HuH-7 (cell line): Measurements from ENCODE around the gene GRM2.

Experiments used
- DNase-seq: peaks from one replicate; pipeline ENCODE4 v3.0.0; 2011; ENCODE audit warnings: low spot score

GRM2 gene

DNA sequence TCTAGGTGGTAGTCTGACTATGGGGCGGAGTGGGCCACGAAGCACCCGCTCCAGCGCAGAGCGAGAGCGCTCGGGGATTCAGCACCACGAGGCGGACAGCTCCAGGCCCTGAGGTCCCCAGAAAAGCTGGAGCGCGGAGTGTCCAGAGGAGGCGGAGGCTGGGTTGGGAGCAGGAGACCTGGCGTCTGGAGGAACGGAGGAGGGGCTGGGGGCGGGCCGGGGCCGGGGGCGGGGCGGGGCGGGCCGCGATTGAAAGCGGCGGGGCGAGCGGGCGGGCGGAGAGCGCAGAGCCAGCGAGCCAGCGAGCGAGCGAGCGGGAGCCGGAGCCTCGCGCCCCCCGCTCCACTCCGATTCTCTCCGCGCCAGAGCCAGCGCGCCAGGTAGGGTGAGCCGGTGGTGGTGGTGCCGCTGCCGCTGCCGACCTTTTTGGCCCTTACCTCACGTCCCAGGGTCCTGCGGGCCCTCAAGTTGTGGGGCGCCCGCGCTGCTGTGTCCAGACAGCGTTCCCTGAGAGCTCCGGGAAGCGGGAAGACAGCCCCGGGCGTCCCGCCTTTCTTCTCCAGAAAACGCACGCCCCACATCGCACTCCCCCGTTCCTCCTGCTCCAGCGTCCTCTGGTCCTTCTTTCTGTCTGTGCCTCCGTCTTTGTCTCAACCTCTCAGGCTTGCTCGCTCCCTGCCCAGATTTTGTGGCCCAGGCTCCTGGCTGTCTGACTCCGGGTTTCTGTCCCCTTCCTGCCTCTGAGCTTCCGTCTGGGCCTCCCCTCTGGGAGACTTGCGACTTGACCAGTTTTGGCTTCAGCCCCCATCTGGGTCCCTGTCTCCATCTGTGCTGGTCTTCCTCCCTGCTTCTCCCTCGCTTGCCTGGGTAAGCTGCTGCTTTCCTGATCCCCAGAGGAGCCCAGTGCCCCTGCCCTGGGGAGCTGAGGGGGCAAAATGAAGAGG lies at the start of gene GRM2:
Gene GRM2, plus strand, starts transcription at position 281 of the 944 bp plus-strand sequence. CDS start 1,916 bp downstream, outside the sequence.
- peak; percentile 93 for DNase-seq

DNA sequence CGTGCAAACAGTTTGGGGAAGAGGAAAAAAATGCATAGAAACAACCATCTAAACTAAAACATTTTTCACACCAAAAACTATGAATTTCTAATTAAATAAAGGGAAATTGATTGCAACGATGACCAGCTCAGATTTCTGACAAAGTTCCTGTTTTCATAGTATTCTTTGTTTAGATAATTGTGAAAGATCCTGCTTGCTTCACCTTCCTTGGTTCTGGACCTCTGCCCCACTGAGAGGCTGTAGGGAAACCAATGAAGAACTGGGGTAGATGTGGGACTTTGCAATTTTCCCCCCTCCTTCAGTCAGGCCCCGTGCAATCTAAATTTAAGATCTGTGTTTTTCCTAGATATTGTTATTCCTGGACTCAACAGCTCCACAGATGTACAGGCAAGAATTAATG lies 49.6 kb upstream of the GRM2 start:
- DNase-seq, result no peak

DNA sequence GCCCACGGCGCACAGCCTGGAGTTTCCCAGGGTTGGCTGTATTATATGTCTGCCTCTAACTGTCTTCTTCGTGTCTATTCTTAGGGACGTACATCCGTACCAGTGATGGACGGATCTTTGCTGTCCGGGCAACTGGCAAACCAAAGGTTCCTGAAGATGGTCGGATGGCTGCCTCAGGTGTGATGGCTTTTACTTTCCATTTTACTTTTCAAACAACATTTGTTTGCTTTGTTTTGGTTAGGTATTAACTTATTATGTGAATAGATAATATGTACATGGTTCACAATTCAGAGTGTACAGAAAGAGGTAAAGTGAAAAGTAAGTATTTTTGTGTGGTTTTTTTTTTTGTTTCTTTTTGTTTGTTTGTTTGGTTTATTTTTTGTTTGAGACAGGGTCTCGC lies 46.9 kb upstream of the GRM2 start:
- DNase-seq, result no peak

DNA sequence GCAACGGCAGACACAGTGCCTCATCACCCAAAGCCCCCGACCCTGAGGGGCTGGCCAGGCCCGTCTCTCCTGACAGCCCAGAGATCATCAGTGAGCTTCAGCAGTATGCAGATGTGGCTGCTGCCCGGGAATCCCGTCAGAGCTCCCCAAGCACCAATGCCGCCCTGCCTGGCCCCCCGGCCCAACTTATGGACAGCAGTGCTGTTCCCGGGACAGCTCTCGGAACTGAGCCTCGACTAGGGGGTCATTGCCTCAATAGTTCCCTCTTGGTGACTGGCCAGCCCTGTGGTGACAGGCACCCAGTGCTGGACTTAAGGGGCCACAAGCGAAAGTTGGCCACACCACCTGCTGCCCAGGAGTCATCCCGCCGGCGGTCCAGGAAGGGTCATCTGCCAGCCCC lies 44.4 kb upstream of the GRM2 start:
- DNase-seq, result no peak

DNA sequence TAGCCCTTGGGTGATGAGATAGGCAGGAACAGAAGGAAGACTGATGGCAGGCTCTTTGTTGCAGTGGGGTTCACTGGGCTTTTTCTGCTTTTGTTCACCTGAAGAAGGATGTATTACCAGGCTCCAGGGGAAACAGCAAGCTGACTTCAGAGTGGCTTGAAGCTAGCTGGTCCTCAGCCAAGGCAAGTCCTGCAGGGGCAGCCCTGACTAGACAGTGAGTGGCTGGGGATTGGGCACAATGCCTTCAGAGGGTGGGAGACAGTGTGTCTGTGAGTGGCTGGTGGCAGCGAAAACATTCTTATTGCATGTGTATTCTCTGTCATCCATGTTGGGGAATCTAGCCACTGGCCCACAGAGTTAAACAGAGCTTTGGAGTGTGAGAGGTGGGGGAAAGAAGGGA lies 38.1 kb upstream of the GRM2 start:
- no peak for DNase-seq

DNA sequence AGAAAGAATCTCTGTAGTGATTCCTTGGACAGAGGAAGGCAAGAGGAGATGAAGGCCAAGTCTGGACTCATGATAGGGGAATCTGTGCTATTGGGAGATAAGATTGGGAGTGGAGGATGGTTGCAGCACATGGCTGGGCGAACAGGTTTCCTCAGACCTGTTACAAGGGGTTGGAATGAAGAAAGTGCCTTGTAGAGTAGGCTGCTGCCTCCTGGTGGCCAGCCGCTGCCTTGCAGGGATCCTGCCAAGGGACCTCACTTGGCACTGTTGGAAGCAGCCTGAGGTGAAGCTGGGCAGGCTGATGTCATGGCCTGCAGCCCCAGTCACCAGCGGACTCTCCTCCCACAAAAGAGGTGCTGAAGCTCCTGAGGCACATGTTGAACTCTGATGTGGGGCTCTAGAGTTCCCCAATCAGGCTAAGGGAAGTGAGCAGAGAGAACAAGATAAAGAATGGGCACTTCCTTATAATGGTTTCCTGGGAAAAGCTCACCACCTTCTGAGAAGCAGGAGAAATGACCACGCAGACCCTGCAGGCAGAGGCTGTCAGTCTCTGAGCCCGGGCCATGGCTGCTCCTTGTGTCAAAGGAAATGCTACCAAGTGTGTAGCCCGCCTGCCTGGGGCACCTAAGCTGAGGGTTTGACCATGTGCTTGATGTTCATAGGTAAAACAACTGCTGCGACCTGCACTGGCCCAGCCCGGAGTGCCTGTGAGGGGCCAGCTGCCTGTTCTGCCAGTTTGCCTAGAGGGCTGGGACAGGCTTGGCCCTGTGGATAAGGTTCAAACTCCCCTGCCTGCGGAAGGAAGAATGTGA lies 37.4 kb upstream of the GRM2 start:
- DNase-seq, result peak; percentile 79

DNA sequence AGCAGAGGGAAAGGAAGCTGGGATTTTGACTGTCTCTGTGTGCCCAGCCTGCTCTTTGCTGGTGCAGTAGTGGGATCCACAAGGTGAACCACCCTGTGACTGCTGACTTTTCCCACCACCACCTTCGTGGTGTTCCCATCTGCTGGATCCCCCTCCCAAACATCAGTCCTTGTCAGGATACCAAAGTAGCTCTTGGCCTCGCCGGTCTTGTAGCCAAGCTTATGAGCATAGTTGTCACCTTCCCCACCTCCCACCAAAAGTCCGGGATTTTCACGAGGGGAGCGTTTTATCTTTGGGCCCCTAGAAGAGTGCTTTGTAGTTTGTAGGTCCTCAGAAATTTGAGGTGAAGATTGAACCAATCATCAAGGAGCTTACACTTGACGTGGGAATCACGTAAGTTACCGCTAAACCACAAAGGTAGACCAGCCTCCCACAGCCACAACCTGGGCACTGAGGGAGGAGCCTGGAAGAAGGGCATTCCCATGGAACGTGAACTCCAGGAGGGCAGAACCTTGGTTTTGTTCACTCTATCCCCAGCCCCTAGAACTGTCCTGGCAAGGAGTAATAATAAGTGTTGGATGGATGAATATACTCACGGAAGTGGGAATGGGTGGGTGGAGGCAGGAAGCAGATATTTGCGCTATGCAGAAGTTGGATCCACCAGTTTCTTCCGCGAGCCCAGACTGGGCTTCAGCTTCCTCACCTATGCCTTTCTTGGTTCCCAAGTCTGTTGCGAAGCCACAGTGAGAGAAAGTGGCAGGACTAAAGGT lies 36.6 kb upstream of the GRM2 start:
- DNase-seq, result no peak

DNA sequence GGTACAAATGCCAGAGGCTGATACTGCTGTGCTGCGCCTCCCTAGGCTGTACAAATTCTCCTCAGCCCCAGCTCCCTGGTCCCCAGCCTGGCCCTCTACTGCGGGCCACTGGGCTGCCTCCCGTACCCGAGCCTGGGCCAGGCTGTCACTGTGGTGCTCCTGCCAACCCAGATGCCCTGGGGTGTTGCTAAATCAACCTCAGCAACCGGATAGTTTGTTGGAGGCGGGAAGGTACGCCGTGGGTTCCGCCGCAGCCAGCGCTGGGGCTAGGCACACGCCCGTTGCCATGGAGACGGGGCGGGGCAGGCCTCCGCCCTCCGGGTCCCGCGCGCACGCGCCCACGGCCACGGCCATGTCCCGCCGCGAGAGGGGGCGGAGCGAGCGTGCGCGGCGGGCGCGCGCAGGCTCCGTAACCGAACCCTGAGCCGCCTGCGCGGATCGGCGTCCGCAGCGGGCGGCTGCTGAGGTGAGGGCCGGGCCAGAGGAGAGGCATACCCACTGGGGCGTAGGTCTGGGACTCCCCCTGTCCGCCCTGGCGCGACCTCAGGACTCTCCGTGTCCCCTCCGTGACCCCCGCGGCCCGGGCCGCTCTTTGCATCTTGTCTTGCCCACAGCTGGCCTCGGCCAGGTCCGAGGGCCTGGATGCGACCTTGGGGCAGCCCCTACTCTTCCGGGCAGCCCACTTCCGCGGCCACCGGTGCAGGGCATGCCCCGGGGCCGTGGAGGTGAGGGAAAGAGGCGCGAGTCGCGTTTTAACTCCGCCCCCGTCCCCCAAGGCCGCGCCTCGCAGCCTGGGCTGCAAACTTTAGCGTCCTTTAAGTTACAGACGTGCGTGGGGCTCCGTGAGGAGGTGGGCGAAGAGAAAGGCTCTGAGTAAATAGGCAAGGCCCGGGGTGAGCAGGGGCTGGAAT lies 35.8 kb upstream of the GRM2 start, which contains the start of gene TEX264:
Gene TEX264, plus strand, starts transcription at position 430 of the 911 bp plus-strand sequence. CDS start 3,053 bp downstream, outside the sequence.
- DNase-seq, result peak; percentile 90

DNA sequence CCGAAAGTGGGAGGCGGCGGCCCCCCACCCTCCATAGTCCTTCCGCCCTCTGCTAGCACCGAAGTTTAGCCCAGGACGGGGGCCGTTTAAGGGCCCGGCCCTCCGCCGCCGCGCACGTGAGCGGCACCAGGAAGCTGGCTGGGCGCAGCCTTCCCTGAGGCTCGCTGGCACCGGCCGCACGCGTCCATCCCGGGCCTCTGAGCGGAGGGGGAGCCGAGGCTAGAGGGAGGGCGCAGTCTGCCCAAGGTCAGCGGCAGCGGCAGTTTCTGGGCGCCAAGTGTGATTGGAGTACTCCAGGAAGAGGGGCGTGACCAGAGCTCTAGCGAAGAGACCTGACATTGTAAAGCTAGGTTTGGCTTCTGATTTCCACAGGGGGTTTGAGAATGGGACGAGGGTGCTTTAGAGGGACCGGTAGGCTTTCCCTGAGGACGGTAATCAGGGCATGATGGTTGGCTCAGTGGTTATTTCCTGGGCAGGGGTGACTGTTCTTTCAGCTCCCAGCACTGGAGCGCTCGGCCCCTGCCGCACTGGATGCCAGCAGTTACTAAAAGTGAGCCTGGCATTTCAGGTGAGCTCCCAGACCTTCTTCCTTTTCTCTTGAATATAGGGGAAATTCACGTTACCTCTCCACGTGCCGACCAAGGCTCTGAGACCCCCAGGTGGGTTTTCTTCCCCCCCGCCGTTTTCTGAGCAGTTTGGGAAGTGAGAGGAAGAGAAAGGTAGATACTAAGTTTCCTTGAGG lies 35.0 kb upstream of the GRM2 start:
- peak; percentile 85 for DNase-seq

DNA sequence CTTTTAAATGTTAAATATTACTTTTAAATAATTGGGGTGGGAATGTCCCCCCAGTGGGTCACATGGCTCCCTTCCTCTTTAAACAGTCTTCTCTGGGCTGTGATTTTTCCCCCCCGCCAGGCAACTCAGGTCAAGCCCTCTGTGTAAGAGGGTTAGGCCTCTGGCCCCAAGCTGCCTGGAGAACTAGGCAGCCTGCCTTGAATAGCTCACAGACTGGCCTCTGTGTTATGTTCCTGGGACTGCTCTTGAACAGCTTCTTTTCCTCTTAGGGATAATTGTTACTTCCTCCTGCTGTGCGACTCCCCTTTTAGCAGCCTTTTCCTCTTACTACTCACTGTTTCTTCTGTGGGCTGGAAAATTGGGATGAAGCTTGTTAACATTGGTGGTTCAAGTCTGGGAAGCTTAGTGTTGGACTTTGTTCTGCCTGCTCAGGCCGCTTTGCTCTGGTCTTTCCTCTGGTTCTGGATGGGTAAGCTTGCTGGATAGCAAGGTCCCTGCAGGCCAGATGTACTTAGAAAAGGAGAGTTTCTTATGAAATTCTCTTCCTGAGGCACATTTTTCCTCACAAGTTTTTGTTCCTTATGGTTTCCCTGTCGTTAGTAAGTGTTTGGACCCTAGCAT lies 33.6 kb upstream of the GRM2 start:
- DNase-seq, result no peak

DNA sequence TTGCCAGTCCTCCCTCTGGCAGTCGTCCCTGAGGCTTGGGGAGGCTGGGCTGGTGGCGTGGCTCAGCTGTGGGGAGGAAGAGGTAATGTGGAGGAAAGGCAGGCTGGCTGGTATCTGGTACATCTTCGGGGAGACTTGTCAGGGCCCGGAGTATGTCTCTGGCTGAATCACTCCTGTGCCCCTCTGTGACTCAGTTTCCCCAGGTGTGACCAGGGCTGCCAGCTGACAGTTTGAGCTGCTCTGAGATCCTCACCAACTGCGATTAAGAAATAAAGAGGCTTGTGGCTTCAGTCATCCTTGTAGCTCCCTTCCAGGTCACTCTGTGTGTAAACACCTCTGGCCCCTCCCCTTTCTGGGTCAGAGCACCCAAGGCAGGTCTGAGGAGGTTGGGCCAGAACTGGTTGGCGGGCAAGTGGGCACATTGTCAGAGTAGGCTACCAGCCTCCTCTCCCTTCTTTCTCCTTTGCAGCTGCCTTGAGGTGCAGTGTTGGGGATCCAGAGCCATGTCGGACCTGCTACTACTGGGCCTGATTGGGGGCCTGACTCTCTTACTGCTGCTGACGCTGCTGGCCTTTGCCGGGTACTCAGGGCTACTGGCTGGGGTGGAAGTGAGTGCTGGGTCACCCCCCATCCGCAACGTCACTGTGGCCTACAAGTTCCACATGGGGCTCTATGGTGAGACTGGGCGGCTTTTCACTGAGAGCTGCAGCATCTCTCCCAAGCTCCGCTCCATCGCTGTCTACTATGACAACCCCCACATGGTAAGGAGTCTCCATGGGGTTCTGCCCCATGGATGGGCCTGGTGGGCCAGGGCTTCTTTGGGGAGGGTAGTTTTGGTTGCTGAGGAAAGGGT lies 32.8 kb upstream of the GRM2 start:
- no peak for DNase-seq

DNA sequence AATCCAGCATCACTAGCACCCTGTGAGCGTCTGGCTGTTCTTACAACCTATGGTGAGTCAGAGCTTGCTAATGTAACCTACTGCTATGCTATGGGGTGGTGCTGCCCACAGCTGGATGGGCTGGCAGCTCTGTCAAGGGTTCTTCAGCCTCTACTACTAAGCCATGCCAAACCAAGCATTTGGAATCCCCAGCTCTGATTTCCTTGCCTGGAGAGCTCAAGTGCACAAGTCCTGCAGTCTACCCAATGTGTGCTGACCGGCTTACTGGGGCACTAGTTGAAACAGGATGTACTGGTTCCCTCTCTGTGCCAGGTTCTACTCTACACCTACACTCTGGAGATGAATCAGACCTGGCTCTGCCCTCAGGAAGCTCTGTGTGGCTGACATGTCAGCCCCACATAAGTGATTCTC lies 31.7 kb upstream of the GRM2 start:
- no peak for DNase-seq

DNA sequence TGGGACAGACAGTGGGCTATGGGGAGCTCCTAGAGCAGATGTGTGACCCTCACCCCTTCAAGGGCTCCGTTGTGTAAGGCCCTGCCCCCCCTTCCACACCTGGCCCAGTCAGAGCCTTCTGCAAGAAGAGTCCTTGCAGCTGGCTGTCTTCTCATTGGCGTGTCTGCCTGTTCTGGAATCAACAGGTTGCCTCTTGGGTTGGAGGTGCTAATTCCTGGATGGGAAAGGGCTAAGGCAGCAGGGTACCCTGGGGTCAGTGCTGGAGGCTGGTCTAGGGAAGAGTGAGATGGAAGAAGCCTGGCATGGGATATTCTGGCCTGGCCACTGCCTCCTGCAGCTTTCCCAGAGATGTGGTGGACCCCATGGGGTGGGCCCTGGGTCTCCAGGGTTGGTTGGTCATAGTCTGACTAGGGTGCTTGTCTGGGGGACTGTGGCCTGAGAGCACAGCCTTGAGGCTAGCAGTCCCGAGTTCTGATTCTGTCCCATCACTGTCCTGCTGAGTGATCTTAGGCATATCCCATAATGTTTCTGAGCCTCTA lies 30.7 kb upstream of the GRM2 start:
- DNase-seq, result no peak

DNA sequence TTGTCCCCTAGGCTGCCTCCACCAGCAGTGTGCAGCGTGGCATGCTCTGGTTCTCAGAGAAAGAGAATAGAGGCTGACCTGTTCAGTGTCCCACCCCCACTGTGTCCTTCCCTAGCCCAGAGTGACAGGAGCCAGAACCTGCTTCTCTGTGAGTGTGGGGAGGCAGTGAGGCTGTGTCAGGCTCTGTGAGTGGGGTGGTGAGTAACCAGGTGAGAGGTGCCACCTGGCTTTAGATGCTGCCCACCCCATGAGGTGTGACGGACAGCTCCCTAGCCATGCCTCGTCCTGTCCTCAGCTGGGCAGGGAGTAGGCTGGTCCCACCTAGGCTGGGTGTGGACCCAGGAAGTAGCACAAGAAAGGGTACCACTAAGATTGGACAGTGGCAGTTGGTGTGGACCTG lies 29.5 kb upstream of the GRM2 start:
- no peak for DNase-seq

DNA sequence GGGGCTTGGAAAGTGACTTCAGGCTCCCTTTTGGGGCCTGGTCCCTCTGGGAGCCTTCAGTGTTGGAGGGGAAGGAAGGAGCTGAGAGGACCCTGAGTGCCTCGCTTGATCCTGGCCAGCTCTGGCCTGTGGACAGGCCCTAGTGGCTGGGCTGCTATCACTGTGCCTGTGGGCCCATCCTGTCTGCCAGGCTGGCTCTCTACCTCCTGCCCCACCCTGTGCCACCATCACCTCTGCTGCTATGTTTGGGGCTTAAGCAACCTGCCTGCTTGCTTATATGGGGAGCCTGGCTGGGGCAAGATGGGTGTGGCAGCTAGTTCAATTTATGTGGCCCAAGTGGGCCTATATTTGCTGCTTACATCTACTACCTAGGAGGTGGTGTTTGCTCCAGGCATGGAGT lies 28.7 kb upstream of the GRM2 start:
- DNase-seq, result no peak

DNA sequence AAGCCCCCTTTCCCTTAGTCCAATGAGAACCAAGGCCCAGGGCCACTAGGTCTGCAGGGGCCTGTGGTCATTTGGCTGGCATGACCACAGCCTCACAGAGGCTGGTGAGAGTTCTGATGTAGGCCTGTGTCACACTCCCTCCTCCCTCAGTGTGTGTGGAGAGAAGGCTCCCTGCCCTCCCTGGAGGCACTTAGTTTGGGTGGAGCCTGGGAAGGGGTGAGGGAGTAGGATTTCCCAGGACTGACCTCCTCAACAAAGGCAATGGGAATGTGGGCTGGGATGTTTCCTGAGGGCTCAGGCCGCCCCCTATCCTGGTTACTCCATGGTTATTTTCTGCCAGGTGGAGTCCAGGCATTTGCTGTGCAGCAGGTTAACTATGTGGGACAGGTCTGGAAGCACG lies 28.2 kb upstream of the GRM2 start:
- DNase-seq, result no peak

DNA sequence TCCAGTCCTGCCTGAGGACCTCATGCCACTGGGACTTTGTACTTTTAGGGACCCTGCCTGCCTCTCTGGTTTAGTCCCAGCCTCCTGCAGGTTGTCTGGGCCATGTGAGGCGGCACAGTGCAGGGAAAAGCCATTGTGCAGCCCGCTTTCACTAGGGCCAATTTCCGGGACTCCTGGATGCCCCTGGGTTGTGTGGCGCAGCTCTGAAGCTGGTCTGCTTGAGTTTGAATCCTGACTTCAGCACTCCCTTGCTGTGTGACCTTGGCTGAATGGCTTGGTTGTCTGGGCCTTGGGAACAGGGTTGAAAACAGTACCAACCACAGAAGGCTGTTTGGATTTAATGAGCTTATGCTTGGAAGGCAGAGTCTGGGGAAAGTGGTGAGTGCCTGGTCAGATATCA lies 27.6 kb upstream of the GRM2 start:
- DNase-seq, result no peak

DNA sequence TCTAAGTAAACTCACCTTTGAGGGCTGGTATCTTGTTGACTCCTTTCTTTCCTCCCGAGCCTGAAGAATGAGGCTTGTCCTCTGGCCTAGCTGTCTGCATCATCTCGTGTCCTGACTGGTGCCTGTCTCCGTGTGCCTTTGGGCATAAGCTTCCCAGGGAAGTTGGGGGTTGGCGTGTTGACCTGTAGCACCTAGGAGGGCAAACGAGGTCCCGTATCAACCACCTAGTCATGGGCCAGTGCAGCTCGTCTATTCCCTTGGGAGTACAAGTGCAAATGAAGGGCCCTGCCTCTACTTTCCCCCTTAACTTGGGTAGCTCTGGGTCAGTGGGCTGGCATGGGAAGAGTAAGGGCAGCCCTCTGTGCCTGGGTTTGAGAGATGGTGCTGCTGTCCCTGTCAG lies 27.1 kb upstream of the GRM2 start:
- DNase-seq, result no peak

DNA sequence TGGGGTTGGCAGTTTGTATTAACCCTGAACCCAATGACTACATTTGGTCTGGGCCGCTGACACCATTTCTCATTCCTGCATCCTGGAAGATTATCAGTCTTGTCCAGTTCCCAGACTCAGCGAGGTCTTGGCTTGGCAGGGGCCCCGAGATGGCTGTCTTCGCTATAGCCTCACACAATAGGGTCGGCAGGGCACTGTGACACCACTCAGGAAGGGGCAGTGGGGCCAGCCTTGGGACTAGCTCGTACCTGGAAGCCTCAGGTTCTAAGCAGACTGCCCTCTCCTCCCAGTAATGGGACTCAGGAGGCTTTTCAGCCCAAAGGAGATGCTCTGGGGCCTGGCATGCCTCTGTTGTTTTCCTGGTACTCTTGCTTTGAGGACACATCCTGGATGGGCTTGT lies 26.7 kb upstream of the GRM2 start:
- DNase-seq, result no peak
